ENCODE results near the gene MROH7. TPM values are rescaled to one million over a fixed set of nuclear protein-coding genes. Genes with fewer than 3 reads are reported as not detected.
A peak's percentile ranks its signal among the peaks of the same experiment; 100 is the strongest.

Gene MROH7
- total RNA-seq, 1 experiment from 2014 or later: not detected

GRCh38 chr1:54710434-54710833 is 68.8 kb downstream of the MROH7 start:
- Histone ChIP-seq H2AFZ (ENCODE audit: low read length) (no peak overlapping the region), H4K20me1 (ENCODE audit: insufficient read depth, low read depth, low read length) (no peaks in the 10 kb centered on the region), H3K4me2 (ENCODE audit: low read depth, low read length, poor library complexity, severe bottlenecking) (no peak overlapping the region), H3K9ac (ENCODE audit: low read length) (no peak overlapping the region), H3K27ac (ENCODE audit: low read length) (no peak overlapping the region), H3K4me1 (ENCODE audit: low read length) (peaks cover 3% of the 10 kb centered on the region), H3K36me3 (ENCODE audit: insufficient read depth, low read length) (no peaks in the 10 kb centered on the region), H3K27me3 (ENCODE audit: low read length) (no peaks in the 10 kb centered on the region), H3K4me3 (ENCODE audit: low read length) (no peak overlapping the region), H3K9me2 (replicated peaks; ENCODE audit: insufficient read depth, low read length) (no peaks in the 10 kb centered on the region), H3K9me3 (ENCODE audit: low read length) (no peaks in the 10 kb centered on the region), H3K79me2 (ENCODE audit: low read length) (no peaks in the 10 kb centered on the region)
- DNase-seq: no peak

- Histone ChIP-seq H3K9me2 (replicated peaks; ENCODE audit: insufficient read depth, low read length) (no peaks in the 10 kb centered on the region), H3K27ac (ENCODE audit: low read length) (no peak overlapping the region), H3K4me1 (ENCODE audit: low read length) (peaks cover 4% of the 10 kb centered on the region), H2AFZ (ENCODE audit: low read length) (no peak overlapping the region), H3K79me2 (ENCODE audit: low read length) (peaks cover 2% of the 10 kb centered on the region), H4K20me1 (ENCODE audit: insufficient read depth, low read depth, low read length) (no peaks in the 10 kb centered on the region), H3K36me3 (ENCODE audit: insufficient read depth, low read length) (no peaks in the 10 kb centered on the region), H3K9me3 (ENCODE audit: low read length) (no peaks in the 10 kb centered on the region), H3K9ac (ENCODE audit: low read length) (no peak overlapping the region), H3K4me3 (ENCODE audit: low read length) (no peak overlapping the region), H3K4me2 (ENCODE audit: low read depth, low read length, poor library complexity, severe bottlenecking) (no peak overlapping the region), H3K27me3 (ENCODE audit: low read length) (no peaks in the 10 kb centered on the region)
- no peak for DNase-seq
Measured at GRCh38 chr1:54710841-54711240, 69.3 kb downstream of the MROH7 start.

- Histone ChIP-seq H3K4me3 (ENCODE audit: low read length) (no peak overlapping the region), H3K36me3 (ENCODE audit: insufficient read depth, low read length) (no peaks in the 10 kb centered on the region)
Measured at GRCh38 chr1:54711536-54711935, 70.0 kb downstream of the MROH7 start.

GRCh38 chr1:54714881-54715492 is 73.4 kb downstream of the MROH7 start:
- H3K27ac ChIP-seq (ENCODE audit: low read length): no peak overlapping the region
- H3K4me1 ChIP-seq (ENCODE audit: low read length): peaks cover 16% of the 10 kb centered on the region
- H3K9me3 ChIP-seq (ENCODE audit: low read length): no peaks in the 10 kb centered on the region
- no peaks in the 10 kb centered on the region for H3K9me2 ChIP-seq (replicated peaks; ENCODE audit: insufficient read depth, low read length)
- peak overlapping the region; percentile 50 for H3K9ac ChIP-seq (ENCODE audit: low read length)
- no peaks in the 10 kb centered on the region for H4K20me1 ChIP-seq (ENCODE audit: insufficient read depth, low read depth, low read length)
- peaks cover 17% of the 10 kb centered on the region for H3K36me3 ChIP-seq (ENCODE audit: insufficient read depth, low read length)
- H2AFZ ChIP-seq (ENCODE audit: low read length): peak overlapping the region; percentile 98
- no peaks in the 10 kb centered on the region for H3K27me3 ChIP-seq (ENCODE audit: low read length)
- H3K79me2 ChIP-seq (ENCODE audit: low read length): peaks cover 40% of the 10 kb centered on the region
- H3K4me2 ChIP-seq (ENCODE audit: low read depth, low read length, poor library complexity, severe bottlenecking): peak overlapping the region; percentile 85
- H3K4me3 ChIP-seq (ENCODE audit: low read length): peak overlapping the region; percentile 90
- no peak for DNase-seq

More at GRCh38 chr1:54711536-54711935, 70.0 kb downstream of the MROH7 start:
- H3K27ac ChIP-seq (ENCODE audit: low read length): no peak overlapping the region
- no peaks in the 10 kb centered on the region for H4K20me1 ChIP-seq (ENCODE audit: insufficient read depth, low read depth, low read length)
- no peak for DNase-seq
- no peak overlapping the region for H3K9ac ChIP-seq (ENCODE audit: low read length)
- H3K27me3 ChIP-seq (ENCODE audit: low read length): no peaks in the 10 kb centered on the region
- H3K4me2 ChIP-seq (ENCODE audit: low read depth, low read length, poor library complexity, severe bottlenecking): no peak overlapping the region
- H3K9me2 ChIP-seq (replicated peaks; ENCODE audit: insufficient read depth, low read length): no peaks in the 10 kb centered on the region
- H2AFZ ChIP-seq (ENCODE audit: low read length): no peak overlapping the region
- H3K9me3 ChIP-seq (ENCODE audit: low read length): no peaks in the 10 kb centered on the region
- H3K79me2 ChIP-seq (ENCODE audit: low read length): peaks cover 8% of the 10 kb centered on the region
- H3K4me1 ChIP-seq (ENCODE audit: low read length): peaks cover 6% of the 10 kb centered on the region

GRCh38 chr1:54715493-54716298 is 74.1 kb downstream of the MROH7 start, which contains the start of gene TTC4:
TTC4 (plus strand) TSS chr1:54715861; CDS start chr1:54715909, 48 bp downstream.
- peak within 1 kb of the TSS; percentile 85 for H3K4me2 ChIP-seq (ENCODE audit: low read depth, low read length, poor library complexity, severe bottlenecking)
- no peaks in the 10 kb centered on the region for H3K9me3 ChIP-seq (ENCODE audit: low read length)
- H3K4me1 ChIP-seq (ENCODE audit: low read length): peaks cover 16% of the 10 kb centered on the region
- peaks cover 24% of the 10 kb centered on the region for H3K36me3 ChIP-seq (ENCODE audit: insufficient read depth, low read length)
- no peak within 1 kb of the TSS for H3K27ac ChIP-seq (ENCODE audit: low read length)
- DNase-seq: peak; percentile 95
- H3K9ac ChIP-seq (ENCODE audit: low read length): peak within 1 kb of the TSS; percentile 81
- peaks cover 44% of the 10 kb centered on the region for H3K79me2 ChIP-seq (ENCODE audit: low read length)
- peak within 1 kb of the TSS; percentile 98 for H2AFZ ChIP-seq (ENCODE audit: low read length)
- H3K4me3 ChIP-seq (ENCODE audit: low read length): peak within 1 kb of the TSS; percentile 90
- no peaks in the 10 kb centered on the region for H4K20me1 ChIP-seq (ENCODE audit: insufficient read depth, low read depth, low read length)
- no peaks in the 10 kb centered on the region for H3K27me3 ChIP-seq (ENCODE audit: low read length)
- no peaks in the 10 kb centered on the region for H3K9me2 ChIP-seq (replicated peaks; ENCODE audit: insufficient read depth, low read length)

GRCh38 chr1:54716299-54717047 is 74.9 kb downstream of the MROH7 start:
- Histone ChIP-seq H3K4me2 (ENCODE audit: low read depth, low read length, poor library complexity, severe bottlenecking) (peak overlapping the region; percentile 85), H3K9me3 (ENCODE audit: low read length) (no peaks in the 10 kb centered on the region), H4K20me1 (ENCODE audit: insufficient read depth, low read depth, low read length) (no peaks in the 10 kb centered on the region), H3K4me1 (ENCODE audit: low read length) (peaks cover 16% of the 10 kb centered on the region), H3K4me3 (ENCODE audit: low read length) (peak overlapping the region; percentile 90), H3K9ac (ENCODE audit: low read length) (peak overlapping the region; percentile 81), H3K79me2 (ENCODE audit: low read length) (peaks cover 47% of the 10 kb centered on the region), H2AFZ (ENCODE audit: low read length) (peak overlapping the region; percentile 86; the same call in 1 of the 2 replicates), H3K27me3 (ENCODE audit: low read length) (no peaks in the 10 kb centered on the region), H3K36me3 (ENCODE audit: insufficient read depth, low read length) (peaks cover 29% of the 10 kb centered on the region), H3K9me2 (replicated peaks; ENCODE audit: insufficient read depth, low read length) (no peaks in the 10 kb centered on the region), H3K27ac (ENCODE audit: low read length) (no peak overlapping the region)
- no peak for DNase-seq

- no peaks in the 10 kb centered on the region for H3K27me3 ChIP-seq (ENCODE audit: low read length)
- H3K9ac ChIP-seq (ENCODE audit: low read length): no peak overlapping the region
- DNase-seq: no peak
- peaks cover 8% of the 10 kb centered on the region for H3K4me1 ChIP-seq (ENCODE audit: low read length)
- no peak overlapping the region for H3K4me2 ChIP-seq (ENCODE audit: low read depth, low read length, poor library complexity, severe bottlenecking)
- H3K36me3 ChIP-seq (ENCODE audit: insufficient read depth, low read length): peaks cover 80% of the 10 kb centered on the region
- H4K20me1 ChIP-seq (ENCODE audit: insufficient read depth, low read depth, low read length): no peaks in the 10 kb centered on the region
- peaks cover 36% of the 10 kb centered on the region for H3K79me2 ChIP-seq (ENCODE audit: low read length)
- no peak overlapping the region for H3K4me3 ChIP-seq (ENCODE audit: low read length)
- no peak overlapping the region for H3K27ac ChIP-seq (ENCODE audit: low read length)
- no peak overlapping the region for H2AFZ ChIP-seq (ENCODE audit: low read length)
- no peaks in the 10 kb centered on the region for H3K9me3 ChIP-seq (ENCODE audit: low read length)
- H3K9me2 ChIP-seq (replicated peaks; ENCODE audit: insufficient read depth, low read length): no peaks in the 10 kb centered on the region
Measured at GRCh38 chr1:54721719-54722118, 80.1 kb downstream of the MROH7 start.

- Histone ChIP-seq H3K9me2 (replicated peaks; ENCODE audit: insufficient read depth, low read length) (no peaks in the 10 kb centered on the region), H3K4me3 (ENCODE audit: low read length) (no peak overlapping the region), H3K4me1 (ENCODE audit: low read length) (no peaks in the 10 kb centered on the region), H3K36me3 (ENCODE audit: insufficient read depth, low read length) (peaks cover 75% of the 10 kb centered on the region), H3K27me3 (ENCODE audit: low read length) (no peaks in the 10 kb centered on the region), H3K9me3 (ENCODE audit: low read length) (no peaks in the 10 kb centered on the region), H4K20me1 (ENCODE audit: insufficient read depth, low read depth, low read length) (no peaks in the 10 kb centered on the region), H3K27ac (ENCODE audit: low read length) (no peak overlapping the region), H3K79me2 (ENCODE audit: low read length) (peaks cover 14% of the 10 kb centered on the region), H3K4me2 (ENCODE audit: low read depth, low read length, poor library complexity, severe bottlenecking) (no peak overlapping the region), H2AFZ (ENCODE audit: low read length) (no peak overlapping the region), H3K9ac (ENCODE audit: low read length) (no peak overlapping the region)
- no peak for DNase-seq
Measured at GRCh38 chr1:54723985-54724384, 82.4 kb downstream of the MROH7 start.

Data from Karpas-422 (cell line).